C4-2B (cell line): Measurements from ENCODE around the gene BAIAP3.

Experiments used
- H3K27ac ChIP-seq: fragments of 450-650 bp; 2 replicates; pipeline ENCODE4 v1.5.1; 2017
- CTCF ChIP-seq: fragments of 450-650 bp; conservative IDR thresholded peaks from 2 replicates; pipeline ENCODE4 v1.5.1; 2017; ENCODE audit warnings: mild to moderate bottlenecking
- ZFX ChIP-seq: fragments of 450-650 bp; IDR thresholded peaks from 2 replicates; pipeline ENCODE4 v1.6.1; 2017

The BAIAP3 gene

GRCh38 chr16:1345087-1345486, 11.6 kb downstream of the BAIAP3 start:
- H3K27ac ChIP-seq: no peak overlapping the region
- TF ChIP-seq ZFX: no peak
- TF ChIP-seq CTCF: no peak

- TF ChIP-seq CTCF: no peak
These were observed 12.4 kb downstream of the BAIAP3 start for GRCh38 chr16:1345651-1346421.

DNA sequence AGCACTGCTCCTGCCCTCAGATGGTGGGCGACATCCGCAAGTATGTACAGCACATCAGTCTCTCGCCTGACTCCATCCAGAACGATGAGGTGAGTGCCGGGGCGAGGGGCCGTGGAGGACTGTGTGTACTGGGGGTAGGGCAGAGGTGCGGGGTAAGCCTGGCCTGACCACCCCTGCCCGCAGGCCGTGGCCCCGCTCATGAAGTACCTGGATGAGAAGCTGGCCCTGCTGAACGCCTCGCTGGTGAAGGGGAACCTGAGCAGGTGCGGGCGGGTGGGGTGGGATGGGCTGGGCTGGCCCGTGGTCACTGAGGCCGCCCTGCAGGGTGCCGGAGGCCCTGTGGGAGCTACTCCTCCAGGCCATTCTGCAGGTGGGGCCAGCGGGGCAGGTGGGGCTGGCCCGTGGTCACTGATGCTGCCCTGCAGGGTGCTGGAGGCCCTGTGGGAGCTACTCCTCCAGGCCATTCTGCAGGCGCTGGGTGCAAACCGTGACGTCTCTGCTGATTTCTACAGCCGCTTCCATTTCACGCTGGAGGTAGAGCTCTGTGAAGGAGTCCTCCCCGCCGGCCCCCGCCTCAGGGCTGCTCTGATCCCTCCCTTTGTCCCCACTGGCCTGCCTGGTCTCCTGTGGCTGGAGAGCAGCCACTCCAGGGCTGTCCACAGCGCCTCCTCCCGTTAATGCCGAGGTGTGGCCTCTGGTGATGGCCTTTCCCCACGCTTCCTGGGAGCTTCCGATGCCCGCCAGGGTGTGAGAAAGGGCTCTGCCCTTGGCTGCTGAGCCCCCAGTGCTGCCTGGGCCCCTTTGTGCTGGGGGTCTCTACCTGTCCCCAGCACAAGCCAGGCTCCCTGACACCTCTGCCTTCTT, 13.2 kb downstream of the BAIAP3 start:
- TF ChIP-seq CTCF: no peak
- no peak for TF ChIP-seq ZFX
- no peak overlapping the region for H3K27ac ChIP-seq

More at GRCh38 chr16:1345651-1346421, 12.4 kb downstream of the BAIAP3 start:
- H3K27ac ChIP-seq: no peak overlapping the region

DNA sequence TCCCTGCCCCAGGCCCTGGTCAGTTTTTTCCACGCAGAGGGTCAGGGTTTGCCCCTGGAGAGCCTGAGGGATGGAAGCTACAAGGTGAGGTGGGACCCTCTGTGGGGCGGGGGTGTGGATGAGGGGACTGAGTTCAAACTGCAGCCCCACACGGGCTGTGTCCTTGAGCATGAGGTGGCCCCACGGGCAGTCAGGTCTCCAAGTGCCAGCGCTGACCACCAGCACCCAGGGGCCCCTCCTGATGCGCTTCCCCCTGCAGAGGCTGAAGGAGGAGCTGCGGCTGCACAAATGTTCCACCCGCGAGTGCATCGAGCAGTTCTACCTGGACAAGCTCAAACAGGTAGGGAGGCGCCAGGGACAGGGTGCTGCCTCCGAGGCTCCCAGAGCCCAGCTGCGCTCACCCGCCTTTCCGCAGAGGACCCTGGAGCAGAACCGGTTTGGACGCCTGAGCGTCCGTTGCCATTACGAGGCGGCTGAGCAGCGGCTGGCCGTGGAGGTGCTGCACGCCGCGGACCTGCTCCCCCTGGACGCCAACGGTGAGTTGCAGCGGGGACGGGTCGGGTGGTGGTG, 13.9 kb downstream of the BAIAP3 start:
- H3K27ac ChIP-seq: no peak overlapping the region
- TF ChIP-seq ZFX: no peak
- TF ChIP-seq CTCF: no peak

GRCh38 chr16:1347962-1348361, 14.5 kb downstream of the BAIAP3 start:
- no peak for TF ChIP-seq ZFX
- TF ChIP-seq CTCF: no peak
- no peak overlapping the region for H3K27ac ChIP-seq

DNA sequence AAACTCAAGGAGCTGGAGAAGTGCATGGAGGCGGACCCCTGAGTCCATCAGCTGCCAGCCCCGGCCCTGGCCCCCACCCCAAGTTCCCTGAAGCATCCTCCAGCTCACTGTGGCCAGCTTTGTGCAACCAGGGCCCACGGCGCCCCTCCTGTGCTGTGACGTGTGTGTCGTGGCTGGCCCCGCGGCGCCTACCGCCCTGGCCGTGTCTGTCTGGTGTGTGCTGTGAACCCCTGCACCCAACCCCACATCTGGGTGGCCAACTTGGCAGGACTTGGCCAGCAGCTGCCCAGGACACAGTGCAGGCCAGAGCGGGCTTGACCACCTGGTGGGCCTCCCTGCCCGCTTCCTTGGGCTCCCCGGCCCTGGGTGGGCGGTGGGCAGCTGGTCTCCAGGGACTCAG, 15.0 kb downstream of the BAIAP3 start:
- H3K27ac ChIP-seq: no peak overlapping the region
- TF ChIP-seq CTCF (no peak), ZFX (no peak)

GRCh38 chr16:1348926-1349325, 15.5 kb downstream of the BAIAP3 start:
- no peak overlapping the region for H3K27ac ChIP-seq
- TF ChIP-seq ZFX (no peak), CTCF (no peak)
